ENCODE results near the gene AGBL1.
"Not testable (repeated sequence)": the region's sequence is repeated elsewhere in the genome, so short reads cannot be mapped to it uniquely, and the experiment has no call there.

The AGBL1 gene

GRCh38 chr15:86846036-86846435 lies 766.4 kb downstream of the AGBL1 start:
- no peak for DNase-seq

GRCh38 chr15:86849136-86849535 lies 769.5 kb downstream of the AGBL1 start:
- DNase-seq, result no peak

- DNase-seq, result no peak
Measured at GRCh38 chr15:86849558-86850285, 770.1 kb downstream of the AGBL1 start.

GRCh38 chr15:86850939-86851338 lies 771.3 kb downstream of the AGBL1 start:
- DNase-seq, result no peak

GRCh38 chr15:86852741-86853140 lies 773.1 kb downstream of the AGBL1 start:
- DNase-seq, result no peak

GRCh38 chr15:86854176-86854575 lies 774.5 kb downstream of the AGBL1 start:
- DNase-seq, result no peak

GRCh38 chr15:86855307-86856291 lies 775.9 kb downstream of the AGBL1 start:
- no peak for DNase-seq

- DNase-seq, result no peak
Measured at GRCh38 chr15:86857701-86858100, 778.0 kb downstream of the AGBL1 start.

- DNase-seq, result no peak
Measured at GRCh38 chr15:86863226-86863915, 783.7 kb downstream of the AGBL1 start.

GRCh38 chr15:86865920-86866319 lies 786.2 kb downstream of the AGBL1 start:
- DNase-seq, result no peak

GRCh38 chr15:86870846-86871245 lies 791.2 kb downstream of the AGBL1 start:
- DNase-seq, result no peak

- DNase-seq, result no peak
Measured at GRCh38 chr15:86871964-86872363, 792.3 kb downstream of the AGBL1 start.

- DNase-seq, result no peak
Measured at GRCh38 chr15:86872782-86873181, 793.1 kb downstream of the AGBL1 start.

GRCh38 chr15:86875067-86875466 lies 795.4 kb downstream of the AGBL1 start:
- DNase-seq, result no peak

- DNase-seq, result no peak
Measured at GRCh38 chr15:86876387-86876944, 796.8 kb downstream of the AGBL1 start.

GRCh38 chr15:86877171-86877631 lies 797.5 kb downstream of the AGBL1 start:
- no peak for DNase-seq

- DNase-seq, result not testable (repeated sequence)
Measured at GRCh38 chr15:86878844-86879243, 799.2 kb downstream of the AGBL1 start.

- DNase-seq, result no peak
Measured at GRCh38 chr15:86879250-86880229, 799.9 kb downstream of the AGBL1 start.

GRCh38 chr15:86885616-86886015 lies 805.9 kb downstream of the AGBL1 start:
- no peak for DNase-seq

GRCh38 chr15:86892774-86893449 lies 813.2 kb downstream of the AGBL1 start:
- DNase-seq, result no peak

GRCh38 chr15:86894269-86894668 lies 814.6 kb downstream of the AGBL1 start:
- DNase-seq, result no peak

Measured in activated gamma-delta T cell treated with Interleukin-2 at 50 U/mL for 16 hours (primary cell).